Fibroblast of peridontal ligament (primary cell): ENCODE results near the gene CERS6.

Source experiments
- DNase-seq: peaks from one replicate; pipeline ENCODE4 v3.0.0-alpha.2; 2010; ENCODE audit errors: extremely low read depth

CERS6 gene

GRCh38 chr2:168529054-168529833 is 73.2 kb downstream of the CERS6 start:
- no peak for DNase-seq

- DNase-seq = no peak
These were observed 74.0 kb downstream of the CERS6 start for GRCh38 chr2:168529900-168530561.

- DNase-seq = peak; percentile 81
These were observed 75.0 kb downstream of the CERS6 start for GRCh38 chr2:168530982-168531622.

- DNase-seq = no peak
These were observed 78.9 kb downstream of the CERS6 start for GRCh38 chr2:168534926-168535325.

- no peak for DNase-seq
These were observed 80.9 kb downstream of the CERS6 start for GRCh38 chr2:168536925-168537466.

GRCh38 chr2:168538133-168538532 is 82.1 kb downstream of the CERS6 start:
- DNase-seq = no peak

- no peak for DNase-seq
These were observed 82.5 kb downstream of the CERS6 start for GRCh38 chr2:168538534-168538933.

GRCh38 chr2:168539945-168540344 is 83.9 kb downstream of the CERS6 start:
- DNase-seq = no peak

GRCh38 chr2:168541858-168542257 is 85.8 kb downstream of the CERS6 start:
- no peak for DNase-seq

GRCh38 chr2:168543037-168543436 is 87.0 kb downstream of the CERS6 start:
- no peak for DNase-seq

GRCh38 chr2:168543935-168544334 is 87.9 kb downstream of the CERS6 start:
- no peak for DNase-seq

- peak; percentile 83 for DNase-seq
These were observed 89.5 kb downstream of the CERS6 start for GRCh38 chr2:168545439-168546082.

- DNase-seq = no peak
These were observed 94.6 kb downstream of the CERS6 start for GRCh38 chr2:168550670-168551069.

GRCh38 chr2:168552450-168552856 is 96.4 kb downstream of the CERS6 start:
- DNase-seq = no peak

GRCh38 chr2:168555283-168555682 is 99.2 kb downstream of the CERS6 start:
- no peak for DNase-seq

- DNase-seq = no peak
These were observed 103.1 kb downstream of the CERS6 start for GRCh38 chr2:168559187-168559586.

- no peak for DNase-seq
These were observed 104.9 kb downstream of the CERS6 start for GRCh38 chr2:168560817-168561499.

- no peak for DNase-seq
These were observed 105.9 kb downstream of the CERS6 start for GRCh38 chr2:168561991-168562390.

GRCh38 chr2:168562971-168563370 is 106.9 kb downstream of the CERS6 start:
- DNase-seq = no peak

GRCh38 chr2:168564641-168565040 is 108.6 kb downstream of the CERS6 start:
- no peak for DNase-seq

- no peak for DNase-seq
These were observed 109.0 kb downstream of the CERS6 start for GRCh38 chr2:168565112-168565511.
